GM23248 (cell line): ENCODE results near the gene ACSL6. TPM values are rescaled to one million over a fixed set of nuclear protein-coding genes. Genes with fewer than 3 reads are reported as not detected.

Experiments used
- DNase-seq: peaks from one replicate; pipeline ENCODE4 v3.0.0-alpha.2; 2015
- H2AFZ ChIP-seq: fragments of 200-600 bp; sonication (generic); 2 replicates; pipeline ENCODE4 v1.6.1; 2016; ENCODE audit warnings: antibody characterized with exemption
- H3F3A ChIP-seq: fragments of 200-600 bp; sonication (generic); 2 replicates; pipeline ENCODE4 v1.6.1; 2016; ENCODE audit warnings: mild to moderate bottlenecking, antibody characterized with exemption, mixed run types; ENCODE audit not compliant: insufficient read depth
- H3K27ac ChIP-seq: fragments of 200-600 bp; sonication (generic); 2 replicates; pipeline ENCODE4 v1.5.1; 2016; ENCODE audit warnings: mild to moderate bottlenecking
- H3K27me3 ChIP-seq: fragments of 200-600 bp; sonication (generic); replicated peaks from 2 replicates; pipeline ENCODE4 v1.6.1; 2016; ENCODE audit warnings: mild to moderate bottlenecking; ENCODE audit not compliant: insufficient read depth
- H3K36me3 ChIP-seq: fragments of 200-600 bp; sonication (generic); 2 replicates; pipeline ENCODE4 v1.6.1; 2016; ENCODE audit warnings: low read depth, mild to moderate bottlenecking
- H3K4me1 ChIP-seq: fragments of 200-600 bp; sonication (generic); 2 replicates; pipeline ENCODE4 v1.6.1; 2016; ENCODE audit warnings: mild to moderate bottlenecking; ENCODE audit not compliant: insufficient read depth
- H3K4me2 ChIP-seq: fragments of 200-600 bp; sonication (generic); one replicate; pipeline ENCODE4 v1.6.1; 2016; ENCODE audit warnings: mild to moderate bottlenecking; ENCODE audit not compliant: unreplicated experiment
- H3K4me3 ChIP-seq: fragments of 200-600 bp; sonication (generic); 2 replicates; pipeline ENCODE4 v1.5.1; 2016; ENCODE audit warnings: mild to moderate bottlenecking
- H3K79me2 ChIP-seq: fragments of 200-600 bp; sonication (generic); 2 replicates; pipeline ENCODE4 v1.6.1; 2016; ENCODE audit warnings: mild to moderate bottlenecking; ENCODE audit not compliant: insufficient read depth
- H3K9ac ChIP-seq: fragments of 200-600 bp; sonication (generic); 2 replicates; pipeline ENCODE4 v1.6.1; 2016; ENCODE audit warnings: mild to moderate bottlenecking
- H3K9me2 ChIP-seq: fragments of 200-600 bp; sonication (generic); 2 replicates; pipeline ENCODE4 v1.6.1; 2016; ENCODE audit warnings: mixed run types, mild to moderate bottlenecking, moderate library complexity; ENCODE audit not compliant: insufficient read depth
- H3K9me3 ChIP-seq: fragments of 200-600 bp; sonication (generic); one replicate; pipeline ENCODE4 v1.6.1; 2017; ENCODE audit warnings: low read depth
- H4K20me1 ChIP-seq: fragments of 200-600 bp; sonication (generic); 2 replicates; pipeline ENCODE4 v1.6.0; 2016; ENCODE audit not compliant: insufficient read depth
- EZH2 ChIP-seq: fragments of 200-600 bp; sonication (generic); IDR thresholded peaks from 2 replicates; pipeline ENCODE4 v1.6.1; 2018; ENCODE audit warnings: antibody characterized with exemption, mild to moderate bottlenecking; ENCODE audit not compliant: insufficient read depth, poor library complexity, severe bottlenecking
- EZH2phosphoT487 ChIP-seq: fragments of 200-600 bp; sonication (generic); IDR thresholded peaks from 2 replicates; pipeline ENCODE4 v1.6.1; 2018; ENCODE audit warnings: antibody characterized with exemption, moderate library complexity, mild to moderate bottlenecking, low read depth; ENCODE audit not compliant: insufficient read depth
- WGBS, 2 experiments: methylation state at CpG; one replicate each; pipeline ENCODE4 v1.1.6; 2015 to 2017; ENCODE audit warnings: low lambda C conversion rate in 2 of 2, low coverage in 1 of 2; ENCODE audit errors: missing lambda C conversion rate in 2 of 2; 5-methylcytosine and 5-hydroxymethylcytosine counted together
- in situ Hi-C: fragments of 300-500 bp; cut with MboI; formaldehyde crosslinking; loops from 2 replicates; pipeline ENCODE4 v1.15.0; 2020
- polyA plus RNA-seq: library from polyadenylated mRNA; unstranded; fragments of >200 nt; fragmentation: Nextera tagmentation; extraction: Ambion mirVana; gene quantifications from 2 replicates; pipeline ENCODE4 v1.2.1, GENCODE V29; 2016
- total RNA-seq: library from RNA; depleted of rRNA; stranded (reverse); fragments of >200 nt; shearing (Covaris generic); gene quantifications from 2 replicates; pipeline ENCODE4 v1.2.3, GENCODE V29; 2014

Gene ACSL6
- total and polyA plus RNA-seq, 2 experiments from 2014 or later = 0.11 TPM; not detected in 1

- Histone ChIP-seq H3K4me2 (no peak overlapping the region), H2AFZ (no peak overlapping the region), H3K79me2 (no peaks in the 10 kb centered on the region), H3K27me3 (no peaks in the 10 kb centered on the region), H3F3A (no peaks in the 10 kb centered on the region), H3K9me3 (no peaks in the 10 kb centered on the region), H3K27ac (no peak overlapping the region), H3K36me3 (no peaks in the 10 kb centered on the region), H4K20me1 (no peaks in the 10 kb centered on the region), H3K9me2 (no peaks in the 10 kb centered on the region), H3K4me3 (no peak overlapping the region), H3K9ac (no peak overlapping the region), H3K4me1 (no peaks in the 10 kb centered on the region)
- WGBS, 2 experiments = 1 to 5% methylated on average over 2 of the region's 2 CpGs
- in situ Hi-C loops = no loop called here
- no peak for DNase-seq
- TF ChIP-seq EZH2phosphoT487 = no peak
- no peak for TF ChIP-seq EZH2
These were observed 64.0 kb downstream of the ACSL6 start for GRCh38 chr5:131947445-131947844.

- Histone ChIP-seq H3K9me2 (no peaks in the 10 kb centered on the region), H3F3A (no peaks in the 10 kb centered on the region), H4K20me1 (no peaks in the 10 kb centered on the region), H3K27ac (no peak within 1 kb of the TSS), H3K4me2 (no peak within 1 kb of the TSS), H3K9me3 (no peaks in the 10 kb centered on the region), H3K36me3 (no peaks in the 10 kb centered on the region), H3K9ac (no peak within 1 kb of the TSS), H3K79me2 (no peaks in the 10 kb centered on the region), H2AFZ (no peak within 1 kb of the TSS), H3K4me3 (no peak within 1 kb of the TSS), H3K27me3 (no peaks in the 10 kb centered on the region), H3K4me1 (no peaks in the 10 kb centered on the region)
- TF ChIP-seq EZH2 = no peak
- TF ChIP-seq EZH2phosphoT487 = no peak
- 61 to 68% methylated on average over 24 of the region's 24 CpGs for WGBS, 2 experiments
- DNase-seq = no peak
- in situ Hi-C loops = no loop called here
These were observed 65.8 kb downstream of the ACSL6 start, which contains the start of gene MEIKIN for GRCh38 chr5:131945551-131946168. MEIKIN (minus strand) TSS chr5:131945663; CDS start chr5:131945505, 158 bp downstream.

- Histone ChIP-seq H3K27ac (no peak overlapping the region), H3K79me2 (no peaks in the 10 kb centered on the region), H3K27me3 (no peaks in the 10 kb centered on the region), H3F3A (no peaks in the 10 kb centered on the region), H3K9ac (no peak overlapping the region), H3K9me2 (no peaks in the 10 kb centered on the region), H3K4me2 (no peak overlapping the region), H2AFZ (no peak overlapping the region), H4K20me1 (no peaks in the 10 kb centered on the region), H3K36me3 (no peaks in the 10 kb centered on the region), H3K4me1 (no peaks in the 10 kb centered on the region), H3K4me3 (no peak overlapping the region), H3K9me3 (no peaks in the 10 kb centered on the region)
- in situ Hi-C loops = no loop called here
- DNase-seq = no peak
- TF ChIP-seq EZH2 (no peak), EZH2phosphoT487 (no peak)
- WGBS, 2 experiments = 72 to 77% methylated on average over 28 to 29 of the region's 37 CpGs
These were observed 66.5 kb downstream of the ACSL6 start for GRCh38 chr5:131944702-131945550.

GRCh38 chr5:131943916-131944315, 67.5 kb downstream of the ACSL6 start:
- no peak overlapping the region for H2AFZ ChIP-seq
- 44 to 63% methylated on average over 2 of the region's 2 CpGs for WGBS, 2 experiments
- in situ Hi-C loops = no loop called here
- no peaks in the 10 kb centered on the region for H3F3A ChIP-seq
- no peaks in the 10 kb centered on the region for H3K9me3 ChIP-seq
- DNase-seq = no peak
- H4K20me1 ChIP-seq = no peaks in the 10 kb centered on the region
- no peaks in the 10 kb centered on the region for H3K4me1 ChIP-seq
- TF ChIP-seq EZH2 = no peak
- no peak for TF ChIP-seq EZH2phosphoT487
- H3K36me3 ChIP-seq = no peaks in the 10 kb centered on the region
- H3K9me2 ChIP-seq = no peaks in the 10 kb centered on the region
- no peaks in the 10 kb centered on the region for H3K27me3 ChIP-seq
- no peaks in the 10 kb centered on the region for H3K79me2 ChIP-seq
- no peak overlapping the region for H3K27ac ChIP-seq
- no peak overlapping the region for H3K9ac ChIP-seq
- no peak overlapping the region for H3K4me2 ChIP-seq
- H3K4me3 ChIP-seq = no peak overlapping the region

- no peak for DNase-seq
- H3K4me1 ChIP-seq = no peaks in the 10 kb centered on the region
- in situ Hi-C loops = no loop called here
- H3K27ac ChIP-seq = no peak overlapping the region
- H4K20me1 ChIP-seq = no peaks in the 10 kb centered on the region
- H3F3A ChIP-seq = no peaks in the 10 kb centered on the region
- H2AFZ ChIP-seq = no peak overlapping the region
- H3K79me2 ChIP-seq = no peaks in the 10 kb centered on the region
- no peaks in the 10 kb centered on the region for H3K27me3 ChIP-seq
- no peak overlapping the region for H3K4me2 ChIP-seq
- no peak overlapping the region for H3K4me3 ChIP-seq
- H3K36me3 ChIP-seq = no peaks in the 10 kb centered on the region
- H3K9me2 ChIP-seq = no peaks in the 10 kb centered on the region
- TF ChIP-seq EZH2phosphoT487 = no peak
- TF ChIP-seq EZH2 = no peak
- H3K9ac ChIP-seq = no peak overlapping the region
- H3K9me3 ChIP-seq = no peaks in the 10 kb centered on the region
These were observed 69.4 kb downstream of the ACSL6 start for GRCh38 chr5:131942016-131942415.
